ENCODE data around the gene ACTRT2.

ACTRT2 gene

DNA sequence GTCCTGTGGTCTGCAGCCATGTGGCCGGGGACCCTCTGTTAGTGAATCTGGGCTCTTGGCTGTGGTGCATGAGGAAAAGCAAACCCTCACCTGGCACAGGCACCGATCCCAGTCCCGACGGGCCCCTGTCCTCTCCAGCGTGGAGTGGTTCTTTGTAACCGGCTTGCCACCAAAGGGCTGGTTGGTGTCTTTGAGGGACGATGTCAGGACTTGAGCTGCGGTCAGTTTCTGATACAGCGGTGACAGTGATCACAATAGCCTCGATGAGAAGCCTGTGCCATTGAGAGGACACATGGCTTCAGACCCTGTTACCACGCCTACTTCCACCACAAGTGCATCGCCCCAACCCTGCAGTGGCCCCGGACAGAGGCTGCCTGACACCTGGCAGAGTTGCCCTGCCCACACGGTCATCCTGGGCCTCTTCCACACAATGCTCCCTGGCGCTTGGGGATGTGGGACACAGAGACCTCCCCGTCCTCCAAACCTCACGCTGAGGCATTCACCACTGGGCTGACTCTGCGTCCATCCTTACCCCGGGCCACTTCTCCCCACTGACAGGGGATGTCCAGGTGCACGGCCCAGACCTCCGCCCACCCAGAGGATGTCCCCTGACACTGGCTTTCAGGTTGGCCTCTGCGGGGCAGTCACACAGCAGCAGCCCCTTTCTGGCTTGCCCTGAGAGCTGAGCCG is 18.8 kb upstream of the ACTRT2 start:
- Histone ChIP-seq H3K9ac (ENCODE audit: low read length in 5 of 5) (no peak overlapping the region), H3K9me3 (ENCODE audit: control insufficient read depth in 5 of 5, low read length in 5 of 5) (peaks cover 0 to 11% (median 3%) of the 10 kb centered on the region in 5 donors), H3K27ac (ENCODE audit: low read depth, low read length) (no peak overlapping the region), H3K27me3 (ENCODE audit: control insufficient read depth in 5 of 5, insufficient read depth in 4 of 5, low read length in 5 of 5) (peaks cover 12 to 53% (median 42%) of the 10 kb centered on the region in 5 donors), H3K4me3 (ENCODE audit: low read depth in 1 of 5, low read length in 5 of 5) (no peak overlapping the region), H3K36me3 (ENCODE audit: control insufficient read depth in 5 of 5, insufficient read depth in 5 of 5, low read length in 5 of 5) (no peaks in the 10 kb centered on the region), H3K4me1 (ENCODE audit: control insufficient read depth in 5 of 5, insufficient read depth in 5 of 5, low read length in 5 of 5) (peaks cover 0 to 10% (median 0%) of the 10 kb centered on the region in 5 donors)

DNA sequence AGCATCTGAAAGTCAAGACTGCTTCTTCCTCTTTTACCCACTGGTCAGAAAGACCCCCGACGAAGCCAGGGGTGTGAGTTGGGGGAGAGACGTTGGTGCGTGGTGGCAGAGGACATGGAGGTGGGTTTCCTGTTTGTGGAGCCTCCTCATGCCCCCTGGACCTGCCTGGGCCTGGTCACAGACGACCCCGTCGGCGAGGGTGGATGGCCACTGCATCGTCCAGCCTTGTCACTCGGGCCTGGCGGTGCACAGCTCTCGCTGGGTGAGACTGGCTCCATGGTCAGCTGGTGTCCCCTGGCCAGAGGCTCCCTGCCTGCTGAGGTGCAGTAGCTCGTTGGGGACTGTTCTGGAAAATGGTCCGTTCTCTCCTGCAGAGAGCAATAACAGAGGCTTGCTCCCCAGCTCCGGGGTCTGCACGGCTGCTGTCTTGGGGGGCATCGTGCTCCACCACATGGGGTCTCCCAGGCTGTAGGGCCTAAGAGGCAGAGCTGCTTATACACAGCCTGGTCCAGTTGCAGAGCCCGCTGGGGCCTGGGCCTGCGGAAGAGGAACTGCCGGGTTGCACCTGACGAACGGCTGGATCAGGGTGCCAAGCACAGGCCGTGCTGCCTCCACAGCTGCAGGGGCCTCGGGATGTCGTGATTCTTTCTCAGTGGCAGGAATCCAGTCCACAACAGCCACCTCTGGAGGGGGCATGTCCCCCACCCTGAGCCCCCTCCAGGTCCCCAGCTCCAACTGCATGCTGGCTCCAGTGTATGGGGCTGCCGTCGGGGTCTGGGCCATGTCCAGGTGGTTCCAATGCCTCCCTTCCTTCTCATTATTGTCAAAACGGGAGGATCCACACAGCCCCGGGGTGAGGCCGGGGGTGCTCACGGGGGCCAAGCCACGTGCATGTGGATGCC is 18.0 kb upstream of the ACTRT2 start:
- H3K27ac ChIP-seq (ENCODE audit: low read depth, low read length): no peak overlapping the region
- H3K4me1 ChIP-seq (ENCODE audit: control insufficient read depth in 5 of 5, insufficient read depth in 5 of 5, low read length in 5 of 5): peaks cover 0 to 10% (median 0%) of the 10 kb centered on the region in 5 donors
- no peak overlapping the region for H3K4me3 ChIP-seq (ENCODE audit: low read depth in 1 of 5, low read length in 5 of 5)
- H3K27me3 ChIP-seq (ENCODE audit: control insufficient read depth in 5 of 5, insufficient read depth in 4 of 5, low read length in 5 of 5): peaks cover 8 to 53% (median 42%) of the 10 kb centered on the region in 5 donors
- H3K9me3 ChIP-seq (ENCODE audit: control insufficient read depth in 5 of 5, low read length in 5 of 5): peaks cover 0 to 10% (median 8%) of the 10 kb centered on the region in 5 donors
- H3K9ac ChIP-seq (ENCODE audit: low read length in 5 of 5): no peak overlapping the region
- H3K36me3 ChIP-seq (ENCODE audit: control insufficient read depth in 5 of 5, insufficient read depth in 5 of 5, low read length in 5 of 5): no peaks in the 10 kb centered on the region

- Histone ChIP-seq H3K27me3 (ENCODE audit: control insufficient read depth in 5 of 5, insufficient read depth in 4 of 5, low read length in 5 of 5) (peaks cover 8 to 55% (median 42%) of the 10 kb centered on the region in 5 donors), H3K9ac (ENCODE audit: low read length in 5 of 5) (no peak overlapping the region), H3K4me3 (ENCODE audit: low read depth in 1 of 5, low read length in 5 of 5) (no peak overlapping the region), H3K27ac (ENCODE audit: low read depth, low read length) (no peak overlapping the region), H3K36me3 (ENCODE audit: control insufficient read depth in 5 of 5, insufficient read depth in 5 of 5, low read length in 5 of 5) (no peaks in the 10 kb centered on the region), H3K9me3 (ENCODE audit: control insufficient read depth in 5 of 5, low read length in 5 of 5) (peaks cover 0 to 14% (median 14%) of the 10 kb centered on the region in 5 donors), H3K4me1 (ENCODE audit: control insufficient read depth in 5 of 5, insufficient read depth in 5 of 5, low read length in 5 of 5) (peaks cover 0 to 10% (median 0%) of the 10 kb centered on the region in 5 donors)
These were observed 17.4 kb upstream of the ACTRT2 start for GRCh38 chr1:3003941-3004270.

DNA sequence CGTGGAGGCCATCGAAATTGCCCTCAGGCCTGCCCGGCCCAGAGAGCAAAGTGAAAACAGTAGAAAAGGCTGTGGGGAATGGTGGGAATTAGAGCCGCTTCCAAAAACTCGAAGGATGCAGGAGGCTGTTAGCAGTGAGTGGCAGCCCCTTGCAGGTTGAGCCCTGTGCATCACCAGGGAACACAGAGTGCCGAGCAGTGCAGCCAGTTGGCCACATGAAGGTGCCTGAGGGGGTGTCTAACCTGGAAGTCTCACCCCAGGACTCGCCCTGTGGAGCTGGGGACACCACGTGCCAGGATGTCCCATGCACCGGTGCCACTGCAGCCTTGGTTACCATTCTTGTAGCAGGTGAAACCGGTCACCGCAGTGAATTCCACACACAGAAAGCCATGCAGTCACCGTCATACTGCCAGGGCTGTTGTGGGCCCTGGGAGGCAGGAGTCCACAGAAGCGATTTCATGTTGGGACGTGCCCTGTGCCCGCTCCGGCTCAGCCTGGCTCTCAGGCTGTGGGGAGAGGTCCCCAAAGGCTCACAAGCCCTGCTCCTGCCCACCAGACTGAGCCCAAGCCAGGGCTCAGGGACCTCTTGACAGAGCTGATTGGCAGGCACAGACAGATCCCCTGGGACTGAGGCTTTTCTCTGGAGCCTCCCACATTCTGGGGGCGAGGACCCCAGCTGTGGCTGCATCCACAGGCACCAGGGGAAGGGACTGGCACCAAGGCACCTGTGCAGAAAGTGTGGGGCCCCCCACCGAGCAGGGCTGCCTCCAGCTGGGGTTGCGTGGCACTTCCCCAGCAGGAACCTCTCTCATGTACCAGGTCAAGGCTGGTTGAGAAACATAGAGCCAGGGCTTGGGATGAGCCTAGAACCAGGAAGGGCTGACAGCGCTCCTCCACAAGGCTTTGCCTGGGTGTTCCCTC is 16.7 kb upstream of the ACTRT2 start:
- Histone ChIP-seq H3K4me3 (ENCODE audit: low read depth in 1 of 5, low read length in 5 of 5) (no peak overlapping the region), H3K27ac (ENCODE audit: low read depth, low read length) (no peak overlapping the region), H3K9me3 (ENCODE audit: control insufficient read depth in 5 of 5, low read length in 5 of 5) (peaks cover 0 to 19% (median 17%) of the 10 kb centered on the region in 5 donors), H3K27me3 (ENCODE audit: control insufficient read depth in 5 of 5, insufficient read depth in 4 of 5, low read length in 5 of 5) (peaks cover 8 to 59% (median 45%) of the 10 kb centered on the region in 5 donors), H3K36me3 (ENCODE audit: control insufficient read depth in 5 of 5, insufficient read depth in 5 of 5, low read length in 5 of 5) (no peaks in the 10 kb centered on the region), H3K9ac (ENCODE audit: low read length in 5 of 5) (no peak overlapping the region), H3K4me1 (ENCODE audit: control insufficient read depth in 5 of 5, insufficient read depth in 5 of 5, low read length in 5 of 5) (peaks cover 0 to 10% (median 0%) of the 10 kb centered on the region in 5 donors)

GRCh38 chr1:3005771-3006170 is 15.5 kb upstream of the ACTRT2 start:
- H3K27ac ChIP-seq (ENCODE audit: low read depth, low read length): no peak overlapping the region
- H3K4me1 ChIP-seq (ENCODE audit: control insufficient read depth in 5 of 5, insufficient read depth in 5 of 5, low read length in 5 of 5): peaks cover 0 to 10% (median 0%) of the 10 kb centered on the region in 5 donors
- no peak overlapping the region for H3K9ac ChIP-seq (ENCODE audit: low read length in 5 of 5)
- H3K36me3 ChIP-seq (ENCODE audit: control insufficient read depth in 5 of 5, insufficient read depth in 5 of 5, low read length in 5 of 5): no peaks in the 10 kb centered on the region
- peaks cover 8 to 50% (median 41%) of the 10 kb centered on the region in 5 donors for H3K27me3 ChIP-seq (ENCODE audit: control insufficient read depth in 5 of 5, insufficient read depth in 4 of 5, low read length in 5 of 5)
- peaks cover 0 to 19% (median 17%) of the 10 kb centered on the region in 5 donors for H3K9me3 ChIP-seq (ENCODE audit: control insufficient read depth in 5 of 5, low read length in 5 of 5)
- H3K4me3 ChIP-seq (ENCODE audit: low read depth in 1 of 5, low read length in 5 of 5): no peak overlapping the region

- H3K9me3 ChIP-seq (ENCODE audit: control insufficient read depth in 5 of 5, low read length in 5 of 5): peaks cover 0 to 19% (median 17%) of the 10 kb centered on the region in 5 donors
- H3K4me3 ChIP-seq (ENCODE audit: low read depth in 1 of 5, low read length in 5 of 5): no peak overlapping the region
- H3K27me3 ChIP-seq (ENCODE audit: control insufficient read depth in 5 of 5, insufficient read depth in 4 of 5, low read length in 5 of 5): peaks cover 15 to 49% (median 46%) of the 10 kb centered on the region in 5 donors
- no peak overlapping the region for H3K27ac ChIP-seq (ENCODE audit: low read depth, low read length)
- H3K36me3 ChIP-seq (ENCODE audit: control insufficient read depth in 5 of 5, insufficient read depth in 5 of 5, low read length in 5 of 5): no peaks in the 10 kb centered on the region
- H3K9ac ChIP-seq (ENCODE audit: low read length in 5 of 5): no peak overlapping the region
- peaks cover 0 to 11% (median 6%) of the 10 kb centered on the region in 5 donors for H3K4me1 ChIP-seq (ENCODE audit: control insufficient read depth in 5 of 5, insufficient read depth in 5 of 5, low read length in 5 of 5)
These were observed 13.7 kb upstream of the ACTRT2 start for GRCh38 chr1:3007298-3008147.

DNA sequence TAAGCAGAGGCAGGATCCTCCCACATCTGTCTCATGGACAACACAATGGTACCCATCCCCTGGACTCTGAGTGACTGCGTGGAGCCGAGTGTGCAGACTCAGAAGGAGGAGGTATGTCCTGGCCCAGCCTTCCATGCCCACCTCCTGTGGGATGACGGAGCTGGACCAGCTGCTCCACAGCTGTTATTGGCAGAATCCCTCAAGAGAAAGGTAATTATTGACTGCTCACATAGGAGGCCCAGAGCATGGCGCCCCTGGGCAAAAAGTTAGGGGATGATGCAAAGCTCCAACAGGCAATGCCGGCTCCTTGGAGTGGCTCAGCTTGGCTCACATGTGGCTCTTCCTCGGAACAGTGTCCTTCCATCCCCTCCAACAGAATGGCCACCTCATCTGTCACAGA is 12.2 kb upstream of the ACTRT2 start:
- Histone ChIP-seq H3K4me3 (ENCODE audit: low read depth in 1 of 5, low read length in 5 of 5) (no peak overlapping the region), H3K9me3 (ENCODE audit: control insufficient read depth in 5 of 5, low read length in 5 of 5) (peaks cover 0 to 19% (median 17%) of the 10 kb centered on the region in 5 donors), H3K4me1 (ENCODE audit: control insufficient read depth in 5 of 5, insufficient read depth in 5 of 5, low read length in 5 of 5) (peaks cover 0 to 19% (median 11%) of the 10 kb centered on the region in 5 donors), H3K27ac (ENCODE audit: low read depth, low read length) (no peak overlapping the region), H3K27me3 (ENCODE audit: control insufficient read depth in 5 of 5, insufficient read depth in 4 of 5, low read length in 5 of 5) (peaks cover 18 to 45% (median 42%) of the 10 kb centered on the region in 5 donors), H3K36me3 (ENCODE audit: control insufficient read depth in 5 of 5, insufficient read depth in 5 of 5, low read length in 5 of 5) (no peaks in the 10 kb centered on the region), H3K9ac (ENCODE audit: low read length in 5 of 5) (no peak overlapping the region)

DNA sequence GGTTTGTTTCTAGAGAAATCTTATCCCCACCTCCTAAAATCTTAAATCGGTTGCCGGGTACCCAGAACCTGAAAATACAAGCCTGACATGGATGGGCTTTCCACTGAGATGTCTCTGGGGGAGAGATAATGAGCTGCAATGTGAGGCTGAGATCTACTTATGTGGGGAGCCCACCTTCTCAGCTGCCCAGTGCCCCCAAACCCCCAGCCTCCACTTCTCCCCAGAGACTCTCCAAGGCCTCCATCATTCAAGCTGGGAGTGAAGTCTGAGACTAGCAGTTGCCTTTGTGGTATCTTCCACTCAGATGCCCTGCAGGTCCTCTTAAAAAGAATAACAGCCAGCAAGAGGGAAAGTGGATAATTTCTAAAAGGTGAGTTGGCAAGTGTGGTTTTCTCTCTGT is 11.7 kb upstream of the ACTRT2 start:
- H3K36me3 ChIP-seq (ENCODE audit: control insufficient read depth in 5 of 5, insufficient read depth in 5 of 5, low read length in 5 of 5): no peaks in the 10 kb centered on the region
- H3K4me1 ChIP-seq (ENCODE audit: control insufficient read depth in 5 of 5, insufficient read depth in 5 of 5, low read length in 5 of 5): peaks cover 0 to 19% (median 11%) of the 10 kb centered on the region in 5 donors
- H3K9me3 ChIP-seq (ENCODE audit: control insufficient read depth in 5 of 5, low read length in 5 of 5): peaks cover 0 to 19% (median 17%) of the 10 kb centered on the region in 5 donors
- no peak overlapping the region for H3K27ac ChIP-seq (ENCODE audit: low read depth, low read length)
- H3K4me3 ChIP-seq (ENCODE audit: low read depth in 1 of 5, low read length in 5 of 5): no peak overlapping the region
- H3K27me3 ChIP-seq (ENCODE audit: control insufficient read depth in 5 of 5, insufficient read depth in 4 of 5, low read length in 5 of 5): peaks cover 14 to 44% (median 37%) of the 10 kb centered on the region in 5 donors
- H3K9ac ChIP-seq (ENCODE audit: low read length in 5 of 5): no peak overlapping the region

DNA sequence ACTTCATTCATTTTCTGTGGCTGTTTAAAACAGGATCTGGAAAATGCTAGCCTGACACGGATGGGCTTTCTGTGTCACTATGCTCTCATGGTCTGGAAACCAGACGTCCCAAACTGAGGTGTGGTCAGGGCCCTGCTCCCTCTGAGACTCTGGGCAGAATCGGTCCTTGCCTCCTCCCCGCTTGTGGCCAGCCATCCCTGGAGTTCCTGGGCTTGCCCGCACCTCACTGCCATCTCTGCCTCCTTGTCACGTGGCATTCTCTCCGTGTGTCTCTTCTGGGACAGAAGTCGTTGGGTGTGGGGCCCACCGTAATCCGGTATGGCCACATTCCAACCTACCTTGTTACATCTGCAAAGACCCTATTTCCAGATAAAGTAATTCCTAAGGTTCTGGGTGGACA is 10.1 kb upstream of the ACTRT2 start:
- H3K4me3 ChIP-seq (ENCODE audit: low read depth in 1 of 5, low read length in 5 of 5): no peak overlapping the region
- H3K27me3 ChIP-seq (ENCODE audit: control insufficient read depth in 5 of 5, insufficient read depth in 4 of 5, low read length in 5 of 5): peaks cover 16 to 47% (median 42%) of the 10 kb centered on the region in 5 donors
- H3K9me3 ChIP-seq (ENCODE audit: control insufficient read depth in 5 of 5, low read length in 5 of 5): peaks cover 0 to 19% (median 17%) of the 10 kb centered on the region in 5 donors
- no peak overlapping the region for H3K27ac ChIP-seq (ENCODE audit: low read depth, low read length)
- no peaks in the 10 kb centered on the region for H3K36me3 ChIP-seq (ENCODE audit: control insufficient read depth in 5 of 5, insufficient read depth in 5 of 5, low read length in 5 of 5)
- H3K9ac ChIP-seq (ENCODE audit: low read length in 5 of 5): no peak overlapping the region
- H3K4me1 ChIP-seq (ENCODE audit: control insufficient read depth in 5 of 5, insufficient read depth in 5 of 5, low read length in 5 of 5): peaks cover 0 to 15% (median 11%) of the 10 kb centered on the region in 5 donors
